Fibroblast of lung (primary cell): ENCODE measurements around the gene ITPR2. TPM values are rescaled to one million over a fixed set of nuclear protein-coding genes. Genes with fewer than 3 reads are reported as not detected.

ENCODE experiments used
- DNase-seq, 2 donors: peaks; one replicate each; pipeline versions ENCODE4 v3.0.0 to v3.0.0-alpha.2; 2010; ENCODE audit warnings: low read depth in 2 of 2
- H2AFZ ChIP-seq: 2 replicates; pipeline ENCODE4 v1.5.1; 2012; ENCODE audit warnings: low read length, control low read depth, inconsistent platforms
- H3K27ac ChIP-seq: 2 replicates; pipeline ENCODE4 v1.5.1; 2011; ENCODE audit warnings: low read length, control low read depth; ENCODE audit not compliant: insufficient read depth
- H3K27me3 ChIP-seq: 2 replicates; pipeline ENCODE4 v1.5.1; 2011; ENCODE audit warnings: mild to moderate bottlenecking, low read length; ENCODE audit not compliant: control insufficient read depth, insufficient read depth
- H3K36me3 ChIP-seq: 2 replicates; pipeline ENCODE4 v1.5.1; 2011; ENCODE audit warnings: low read length; ENCODE audit not compliant: control insufficient read depth, insufficient read depth
- H3K4me1 ChIP-seq: 2 replicates; pipeline ENCODE4 v1.5.1; 2011; ENCODE audit warnings: low read length; ENCODE audit not compliant: control insufficient read depth, insufficient read depth; ENCODE audit errors: extremely low read depth
- H3K4me2 ChIP-seq: 2 replicates; pipeline ENCODE4 v1.5.1; 2011; ENCODE audit warnings: low read length, control low read depth; ENCODE audit not compliant: insufficient read depth; ENCODE audit errors: extremely low read depth
- H3K4me3 ChIP-seq, 4 experiments: fragments of 200-600 bp in 1 of 4; sonication (generic) in 1 of 4; replicated peaks in 1 of 4; 2 replicates each; pipeline ENCODE4 v1.5.1; 2011 to 2016; ENCODE audit warnings: low read length in 4 of 4, low read depth in 3 of 4, mild to moderate bottlenecking in 3 of 4, control low read depth in 2 of 4, inconsistent platforms in 1 of 4, mixed read lengths in 1 of 4; ENCODE audit not compliant: insufficient read depth in 1 of 4; ENCODE audit errors: control extremely low read depth in 1 of 4
- H3K79me2 ChIP-seq: 2 replicates; pipeline ENCODE4 v1.5.1; 2012; ENCODE audit warnings: mild to moderate bottlenecking, low read length, inconsistent platforms; ENCODE audit not compliant: control insufficient read depth, insufficient read depth
- H3K9ac ChIP-seq: 2 replicates; pipeline ENCODE4 v1.5.1; 2011; ENCODE audit warnings: mild to moderate bottlenecking, low read length, control low read depth; ENCODE audit not compliant: insufficient read depth
- H3K9me3 ChIP-seq: 2 replicates; pipeline ENCODE4 v1.5.1; 2012; ENCODE audit warnings: low read depth, low read length; ENCODE audit not compliant: control insufficient read depth, insufficient read depth
- H4K20me1 ChIP-seq: 2 replicates; pipeline ENCODE4 v1.5.1; 2011; ENCODE audit warnings: low read length; ENCODE audit not compliant: control insufficient read depth, insufficient read depth; ENCODE audit errors: extremely low read depth
- EZH2 ChIP-seq: IDR thresholded peaks from 2 replicates; pipeline ENCODE4 v1.5.1; 2012; ENCODE audit warnings: low read length, control low read depth, mild to moderate bottlenecking; ENCODE audit errors: missing control alignments
- polyA plus RNA-seq, 2 donors: library from polyadenylated mRNA; depleted of rRNA in 1 of 2; stranded (reverse) in 1 of 2; unstranded in 1 of 2; fragments of >200 nt; gene quantifications; 2 replicates each; pipeline ENCODE4 v1.2.1, GENCODE V29; 2011 to 2012; ENCODE audit warnings: missing spikeins in 1 of 2
- total RNA-seq: library from RNA; depleted of rRNA; stranded (reverse); fragments of >200 nt; gene quantifications from 2 replicates; pipeline ENCODE4 v1.2.1, GENCODE V29; 2014
- TF ChIP-seq, protein P1 (sequence below), 2 donors: IDR thresholded peaks in 1 of 2; conservative IDR thresholded peaks in 1 of 2; 1 replicate in 1 of 2; 2 replicates in 1 of 2; pipeline ENCODE4 v1.5.1; 2011 to 2012; ENCODE audit warnings: low read length in 2 of 2, control low read depth in 1 of 2, inconsistent platforms in 1 of 2, low read depth in 1 of 2, mild to moderate bottlenecking in 1 of 2

The ITPR2 gene
- total and polyA plus RNA-seq, 2 donors (not counting 1 experiment from before 2014, with no cell fraction given) = 5.1 to 24.6 TPM

DNA sequence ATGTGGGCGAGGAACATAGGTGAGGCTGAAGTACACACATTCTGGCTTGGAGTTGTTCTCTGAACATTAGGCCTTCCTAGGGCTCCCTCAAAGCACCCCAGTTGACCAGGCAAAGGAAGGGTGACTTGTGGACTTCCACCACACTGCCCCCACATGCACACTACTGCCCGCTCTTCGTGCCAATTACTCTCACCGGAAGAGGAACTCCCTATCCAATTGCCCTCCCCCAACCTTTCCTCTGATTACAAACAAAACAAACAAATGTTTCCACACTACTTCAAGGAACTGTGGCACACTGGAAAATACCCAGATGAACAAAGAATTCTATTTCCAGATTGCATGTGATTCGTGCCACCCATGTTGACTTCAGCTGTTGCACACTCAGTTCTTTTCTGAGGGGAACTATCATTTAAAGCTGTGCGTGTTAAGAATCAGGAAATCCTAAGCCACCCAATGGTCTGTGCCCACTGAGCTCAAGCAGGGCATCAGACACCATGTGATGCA lies 498.3 kb downstream of the ITPR2 start:
- DNase-seq = no peak
- H3K4me3 ChIP-seq = no peak overlapping the region
- no peaks in the 10 kb centered on the region for H3K79me2 ChIP-seq
- H3K9me3 ChIP-seq = no peaks in the 10 kb centered on the region
- H3K9ac ChIP-seq = no peak overlapping the region
- no peak for TF ChIP-seq EZH2
- TF ChIP-seq, protein P1, sequence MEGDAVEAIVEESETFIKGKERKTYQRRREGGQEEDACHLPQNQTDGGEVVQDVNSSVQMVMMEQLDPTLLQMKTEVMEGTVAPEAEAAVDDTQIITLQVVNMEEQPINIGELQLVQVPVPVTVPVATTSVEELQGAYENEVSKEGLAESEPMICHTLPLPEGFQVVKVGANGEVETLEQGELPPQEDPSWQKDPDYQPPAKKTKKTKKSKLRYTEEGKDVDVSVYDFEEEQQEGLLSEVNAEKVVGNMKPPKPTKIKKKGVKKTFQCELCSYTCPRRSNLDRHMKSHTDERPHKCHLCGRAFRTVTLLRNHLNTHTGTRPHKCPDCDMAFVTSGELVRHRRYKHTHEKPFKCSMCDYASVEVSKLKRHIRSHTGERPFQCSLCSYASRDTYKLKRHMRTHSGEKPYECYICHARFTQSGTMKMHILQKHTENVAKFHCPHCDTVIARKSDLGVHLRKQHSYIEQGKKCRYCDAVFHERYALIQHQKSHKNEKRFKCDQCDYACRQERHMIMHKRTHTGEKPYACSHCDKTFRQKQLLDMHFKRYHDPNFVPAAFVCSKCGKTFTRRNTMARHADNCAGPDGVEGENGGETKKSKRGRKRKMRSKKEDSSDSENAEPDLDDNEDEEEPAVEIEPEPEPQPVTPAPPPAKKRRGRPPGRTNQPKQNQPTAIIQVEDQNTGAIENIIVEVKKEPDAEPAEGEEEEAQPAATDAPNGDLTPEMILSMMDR (conservative IDR thresholded peaks at IDR 0.05 in 1 of 2, IDR thresholded peaks at IDR 0.05 in 1 of 2; ENCODE audit: low read depth in 1 of 2, low read length in 2 of 2) = no peak
- no peaks in the 10 kb centered on the region for H3K27me3 ChIP-seq
- no peaks in the 10 kb centered on the region for H3K36me3 ChIP-seq
- no peak overlapping the region for H3K27ac ChIP-seq
- peaks cover 2% of the 10 kb centered on the region for H3K4me1 ChIP-seq
- H3K4me2 ChIP-seq = no peak overlapping the region
- no peak overlapping the region for H2AFZ ChIP-seq
- H4K20me1 ChIP-seq = no peaks in the 10 kb centered on the region

DNA sequence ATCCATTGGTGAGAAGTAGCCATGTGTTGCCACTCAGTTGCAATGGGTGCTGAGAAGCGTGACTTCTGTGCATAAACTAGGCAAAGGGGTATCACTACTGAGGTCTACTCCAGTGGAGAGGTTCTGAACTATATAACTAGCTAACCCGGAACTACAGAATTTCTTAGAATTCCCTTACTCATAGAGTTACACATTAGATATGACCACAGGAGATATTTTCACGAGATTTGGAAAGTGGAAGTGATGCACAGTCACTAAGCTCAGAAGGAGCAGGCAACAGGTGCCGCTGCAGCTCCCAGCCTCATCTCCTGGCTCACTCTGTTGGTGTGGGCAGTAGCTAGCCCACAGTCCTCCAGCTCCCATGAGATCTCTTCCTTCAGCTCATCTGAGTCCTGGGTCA lies 501.0 kb downstream of the ITPR2 start:
- no peaks in the 10 kb centered on the region for H3K4me1 ChIP-seq
- TF ChIP-seq, protein P1 (conservative IDR thresholded peaks at IDR 0.05 in 1 of 2, IDR thresholded peaks at IDR 0.05 in 1 of 2; ENCODE audit: low read depth in 1 of 2, low read length in 2 of 2) = no peak
- no peak for TF ChIP-seq EZH2
- H2AFZ ChIP-seq = no peak overlapping the region
- no peak overlapping the region for H3K4me2 ChIP-seq
- no peaks in the 10 kb centered on the region for H3K27me3 ChIP-seq
- no peaks in the 10 kb centered on the region for H4K20me1 ChIP-seq
- no peaks in the 10 kb centered on the region for H3K36me3 ChIP-seq
- no peak overlapping the region for H3K4me3 ChIP-seq
- no peaks in the 10 kb centered on the region for H3K9me3 ChIP-seq
- DNase-seq = no peak
- H3K79me2 ChIP-seq = no peaks in the 10 kb centered on the region
- no peak overlapping the region for H3K9ac ChIP-seq
- no peak overlapping the region for H3K27ac ChIP-seq

DNA sequence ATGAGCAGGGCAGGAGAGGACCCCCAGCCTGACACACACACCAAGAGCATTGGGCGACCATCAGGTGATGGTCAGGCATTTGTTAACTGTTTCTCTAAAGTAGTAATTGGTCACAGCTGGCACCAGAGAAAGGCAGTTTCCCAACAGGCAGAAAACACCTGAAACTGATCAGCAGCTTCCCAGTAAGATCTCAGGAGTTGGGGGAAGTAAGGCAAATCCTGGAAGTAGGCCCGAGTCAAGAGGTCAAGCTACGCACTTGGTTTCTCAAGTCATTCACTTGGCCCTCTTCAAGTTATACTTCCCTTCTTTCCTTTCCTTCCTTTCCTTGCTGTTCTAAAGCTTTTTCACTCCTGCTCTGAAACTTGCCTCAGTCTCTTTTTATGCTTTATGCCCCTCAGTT lies 501.9 kb downstream of the ITPR2 start:
- Histone ChIP-seq H3K9ac (no peak overlapping the region), H3K36me3 (no peaks in the 10 kb centered on the region)
- no peak for TF ChIP-seq EZH2
- TF ChIP-seq, protein P1 (conservative IDR thresholded peaks at IDR 0.05 in 1 of 2, IDR thresholded peaks at IDR 0.05 in 1 of 2; ENCODE audit: low read depth in 1 of 2, low read length in 2 of 2) = no peak

More for the DNA sequence above, 501.9 kb downstream of the ITPR2 start:
- H3K4me1 ChIP-seq = no peaks in the 10 kb centered on the region
- H3K4me2 ChIP-seq = no peak overlapping the region
- H3K27me3 ChIP-seq = no peaks in the 10 kb centered on the region
- H3K27ac ChIP-seq = no peak overlapping the region
- H3K4me3 ChIP-seq = no peak overlapping the region
- no peaks in the 10 kb centered on the region for H3K79me2 ChIP-seq
- DNase-seq = no peak
- H3K9me3 ChIP-seq = no peaks in the 10 kb centered on the region
- no peaks in the 10 kb centered on the region for H4K20me1 ChIP-seq
- no peak overlapping the region for H2AFZ ChIP-seq
